ES-I3 (cell line): ENCODE measurements around the gene MEGF11.

Experiments
- H3K36me3 ChIP-seq: 2 replicates; pipeline ENCODE4 v1.6.1; 2013; ENCODE audit warnings: mild to moderate bottlenecking, low read length, control low read depth, moderate library complexity; ENCODE audit not compliant: insufficient read depth
- H3K4me1 ChIP-seq: 2 replicates; pipeline ENCODE4 v1.6.1; 2013; ENCODE audit warnings: mild to moderate bottlenecking, control low read depth, low read length; ENCODE audit not compliant: insufficient read depth
- H3K9ac ChIP-seq: 2 replicates; pipeline ENCODE4 v1.6.1; 2013; ENCODE audit warnings: low read depth, mild to moderate bottlenecking, low read length, moderate library complexity
- H3K9me3 ChIP-seq: 2 replicates; pipeline ENCODE4 v1.6.1; 2013; ENCODE audit warnings: mild to moderate bottlenecking, low read length, moderate library complexity; ENCODE audit not compliant: control insufficient read depth, insufficient read depth

MEGF11 gene

DNA sequence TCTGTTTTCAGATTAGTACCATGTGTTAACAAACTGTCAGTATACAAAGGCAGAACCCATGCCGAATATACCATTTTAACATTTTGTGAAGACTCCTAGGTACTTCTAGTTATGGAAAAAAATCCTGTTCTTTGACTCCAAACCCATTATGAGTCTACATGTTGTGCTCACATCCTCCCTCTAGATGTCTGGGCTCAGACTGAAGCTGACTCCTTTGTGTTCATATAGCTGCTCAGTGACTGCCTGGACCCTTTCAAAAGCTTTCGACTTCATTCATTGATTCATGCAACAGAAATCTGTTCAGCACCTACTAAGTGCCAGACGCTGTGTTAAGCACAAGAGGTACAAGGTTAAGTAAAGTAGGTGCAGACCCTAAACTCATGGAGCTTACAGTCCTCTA lies 60.5 kb downstream of the MEGF11 start:
- Histone ChIP-seq H3K9ac (no peak overlapping the region), H3K9me3 (no peaks in the 10 kb centered on the region), H3K36me3 (no peaks in the 10 kb centered on the region), H3K4me1 (peaks cover 14% of the 10 kb centered on the region; the same call in 1 of the 2 replicates)

DNA sequence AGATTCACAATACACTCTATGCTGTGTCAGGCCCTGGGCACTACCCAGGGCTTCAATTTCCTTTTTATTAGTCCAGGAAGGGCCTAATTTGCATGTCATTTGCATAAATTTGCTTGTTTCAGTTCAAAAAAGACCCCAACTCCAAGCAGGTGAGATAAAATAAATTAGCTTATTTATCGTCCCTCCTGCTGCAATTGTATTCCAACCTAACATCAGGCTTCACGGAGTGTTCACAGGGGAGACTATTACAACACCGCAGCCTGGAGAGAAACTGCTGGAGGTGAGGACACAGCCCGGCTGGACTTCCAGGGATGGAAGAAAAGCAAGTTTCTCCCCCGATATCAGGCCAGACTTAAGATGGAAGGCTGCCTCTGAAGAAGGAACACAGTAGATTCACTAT lies 62.8 kb downstream of the MEGF11 start:
- Histone ChIP-seq H3K36me3 (no peaks in the 10 kb centered on the region), H3K9me3 (no peaks in the 10 kb centered on the region), H3K9ac (no peak overlapping the region), H3K4me1 (0 out of 2 replicates have a peak, but pooled peaks cover 4% of the 10 kb centered on the region)

DNA sequence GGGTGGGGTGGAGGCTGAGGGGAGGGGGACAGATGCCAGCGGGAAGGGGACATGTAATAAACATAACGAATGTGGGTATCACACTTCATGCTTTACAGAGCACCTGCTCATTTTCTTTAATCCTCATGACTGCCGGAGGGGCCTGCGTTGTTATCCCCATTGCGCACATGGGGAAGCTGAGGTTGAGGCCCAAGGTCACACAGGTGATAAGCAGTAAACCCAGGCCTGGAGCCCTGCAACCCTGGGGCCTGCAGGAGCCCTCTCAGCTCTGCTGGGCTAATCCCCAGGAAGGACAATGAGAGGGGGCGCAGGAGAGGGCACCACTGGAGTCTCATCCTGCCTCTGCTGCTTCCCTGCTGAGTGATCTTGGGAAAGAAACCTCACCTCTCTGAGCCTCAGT lies 64.3 kb downstream of the MEGF11 start:
- H3K9ac ChIP-seq = no peak overlapping the region
- peaks cover 9% of the 10 kb centered on the region for H3K4me1 ChIP-seq
- no peaks in the 10 kb centered on the region for H3K36me3 ChIP-seq
- no peaks in the 10 kb centered on the region for H3K9me3 ChIP-seq

DNA sequence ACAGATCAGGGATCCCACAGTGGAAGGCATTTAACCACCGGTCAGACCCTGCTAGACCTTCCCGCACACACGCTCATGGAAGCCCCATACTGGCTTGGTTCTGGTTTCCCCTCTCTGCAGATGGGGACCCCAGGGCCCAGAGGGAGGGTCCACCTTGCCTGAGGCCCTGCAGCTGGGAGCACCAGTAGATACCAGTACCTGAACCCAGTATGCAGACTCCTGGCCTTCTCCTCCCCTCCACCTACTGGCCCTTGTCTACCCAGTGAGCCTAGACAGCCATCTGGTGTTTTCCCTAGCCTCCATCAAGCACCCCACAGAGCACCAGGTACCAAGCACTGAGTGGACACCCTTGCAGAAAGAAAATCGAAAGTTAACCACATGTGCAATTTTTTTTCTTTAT lies 65.1 kb downstream of the MEGF11 start:
- Histone ChIP-seq H3K36me3 (no peaks in the 10 kb centered on the region), H3K9me3 (no peaks in the 10 kb centered on the region), H3K9ac (no peak overlapping the region), H3K4me1 (peaks cover 9% of the 10 kb centered on the region)

DNA sequence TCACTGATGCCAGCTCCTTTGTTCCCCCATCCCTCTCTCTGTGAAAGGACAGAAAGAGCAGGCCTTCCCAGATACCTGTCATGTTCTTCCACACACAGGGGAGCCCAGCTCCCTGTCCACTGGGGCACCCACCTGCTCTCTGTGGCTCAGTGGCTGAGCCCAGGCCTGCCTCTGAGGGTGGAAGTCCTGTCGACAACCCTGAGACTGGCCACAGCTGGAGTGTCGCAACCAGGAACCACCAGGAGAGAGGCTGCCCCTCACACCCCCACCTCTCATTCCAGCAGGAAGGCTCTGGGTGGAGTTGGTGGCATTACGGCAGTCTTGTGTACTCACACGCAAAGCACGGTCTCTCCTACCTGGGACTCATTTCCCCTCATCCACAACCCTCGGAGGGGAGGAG lies 66.3 kb downstream of the MEGF11 start:
- H3K4me1 ChIP-seq = peaks cover 9% of the 10 kb centered on the region
- H3K36me3 ChIP-seq = no peaks in the 10 kb centered on the region
- no peak overlapping the region for H3K9ac ChIP-seq
- H3K9me3 ChIP-seq = no peaks in the 10 kb centered on the region

DNA sequence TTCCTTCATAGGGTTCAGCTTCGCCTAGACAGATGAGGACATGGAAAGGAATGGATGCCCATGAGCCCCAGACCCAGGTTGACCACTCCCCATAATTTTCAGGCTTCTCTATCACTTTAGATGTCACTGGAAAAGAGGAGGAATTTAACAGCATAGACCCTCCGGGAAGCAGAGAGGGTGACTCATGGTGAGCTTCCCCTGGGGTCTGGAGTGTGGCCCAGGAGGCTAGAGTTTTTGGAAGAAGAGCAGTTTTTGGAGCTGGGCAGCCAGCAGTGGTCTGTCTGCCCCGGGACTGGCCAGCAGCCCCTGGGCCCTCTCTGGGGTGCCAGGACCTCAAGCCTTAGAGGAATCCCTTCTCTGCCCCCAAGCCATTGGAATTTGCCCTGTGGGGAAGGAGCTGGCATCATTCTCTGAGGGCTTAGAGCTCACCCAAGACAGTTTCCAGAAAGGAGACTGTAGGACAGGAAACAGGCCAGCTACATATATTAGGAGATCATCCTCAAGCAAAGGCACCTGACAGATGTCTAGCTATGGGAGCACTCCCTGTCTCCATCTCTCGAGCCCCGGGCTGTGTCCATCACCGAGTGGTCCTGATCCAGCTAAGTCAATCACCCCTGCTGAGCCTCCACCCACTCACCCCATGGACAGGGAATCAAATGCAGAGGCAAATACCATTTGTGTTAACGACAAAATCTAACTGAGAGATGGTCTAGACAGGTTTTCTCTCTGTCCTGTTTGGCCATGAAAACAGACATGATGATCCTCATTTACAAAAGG lies 67.3 kb downstream of the MEGF11 start:
- Histone ChIP-seq H3K36me3 (no peaks in the 10 kb centered on the region), H3K9me3 (no peaks in the 10 kb centered on the region), H3K4me1 (peaks cover 15% of the 10 kb centered on the region), H3K9ac (no peak overlapping the region)

DNA sequence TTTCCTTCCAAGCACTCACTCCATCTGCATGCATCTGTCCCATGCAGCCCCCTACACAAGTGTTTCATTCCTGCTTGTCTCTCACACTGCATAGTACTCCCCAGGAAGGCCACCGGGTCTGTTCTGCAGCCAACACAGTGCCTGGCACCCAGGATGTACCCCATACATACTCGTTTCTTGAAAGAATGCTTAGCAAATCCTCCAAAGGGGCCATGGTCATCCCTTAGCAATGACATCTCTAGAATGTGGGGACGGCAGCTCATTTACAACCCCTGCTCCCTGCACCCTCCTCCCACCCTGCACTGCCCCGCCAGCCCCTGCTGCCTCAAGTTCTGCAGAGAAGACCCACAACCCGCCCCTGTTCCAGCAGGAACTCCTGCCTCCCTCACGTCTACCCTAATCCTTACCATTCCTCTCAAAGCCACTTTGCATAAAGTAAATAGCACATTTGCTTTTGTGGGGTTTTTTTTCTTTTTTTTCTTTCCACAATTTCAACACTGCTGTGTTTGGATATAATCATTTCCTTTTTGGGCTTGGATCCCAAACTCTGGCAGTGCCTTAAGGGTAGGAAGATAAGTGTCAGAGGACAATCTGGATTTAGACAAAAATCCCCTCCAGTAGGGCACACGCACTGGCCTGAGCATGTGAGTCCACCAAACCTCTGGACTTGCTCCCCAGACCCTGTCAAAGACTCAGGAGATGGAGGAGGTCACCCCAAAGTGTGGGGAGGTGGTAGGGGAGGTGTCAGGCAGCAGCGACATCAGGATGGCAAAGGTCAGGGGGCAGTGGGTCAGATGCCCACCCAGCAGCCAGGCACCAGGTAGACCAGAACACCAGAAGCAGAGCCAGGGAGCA lies 68.4 kb downstream of the MEGF11 start:
- Histone ChIP-seq H3K9ac (no peak overlapping the region), H3K4me1 (peaks cover 20% of the 10 kb centered on the region), H3K9me3 (no peaks in the 10 kb centered on the region), H3K36me3 (no peaks in the 10 kb centered on the region)

DNA sequence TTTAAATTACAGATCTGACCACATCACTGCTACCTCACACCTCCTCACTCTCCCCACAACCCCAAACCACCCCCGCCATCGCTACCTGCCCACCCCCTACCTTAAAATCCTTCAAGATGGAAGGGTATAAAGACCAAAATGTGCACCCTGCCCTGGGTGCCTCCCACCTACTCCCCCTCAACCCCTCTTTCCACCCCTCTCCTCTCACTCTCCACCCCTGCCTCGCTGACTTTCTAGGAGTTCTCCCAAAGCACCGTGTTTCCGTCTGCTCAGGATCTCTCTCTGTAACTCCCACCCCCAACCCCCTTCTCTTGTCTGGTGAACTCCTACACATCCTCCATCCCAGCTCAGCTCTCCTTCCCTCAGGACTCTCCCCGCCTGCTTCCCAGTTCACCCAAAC lies 69.1 kb downstream of the MEGF11 start:
- no peaks in the 10 kb centered on the region for H3K9me3 ChIP-seq
- no peaks in the 10 kb centered on the region for H3K36me3 ChIP-seq
- H3K4me1 ChIP-seq = peaks cover 24% of the 10 kb centered on the region
- H3K9ac ChIP-seq = no peak overlapping the region

DNA sequence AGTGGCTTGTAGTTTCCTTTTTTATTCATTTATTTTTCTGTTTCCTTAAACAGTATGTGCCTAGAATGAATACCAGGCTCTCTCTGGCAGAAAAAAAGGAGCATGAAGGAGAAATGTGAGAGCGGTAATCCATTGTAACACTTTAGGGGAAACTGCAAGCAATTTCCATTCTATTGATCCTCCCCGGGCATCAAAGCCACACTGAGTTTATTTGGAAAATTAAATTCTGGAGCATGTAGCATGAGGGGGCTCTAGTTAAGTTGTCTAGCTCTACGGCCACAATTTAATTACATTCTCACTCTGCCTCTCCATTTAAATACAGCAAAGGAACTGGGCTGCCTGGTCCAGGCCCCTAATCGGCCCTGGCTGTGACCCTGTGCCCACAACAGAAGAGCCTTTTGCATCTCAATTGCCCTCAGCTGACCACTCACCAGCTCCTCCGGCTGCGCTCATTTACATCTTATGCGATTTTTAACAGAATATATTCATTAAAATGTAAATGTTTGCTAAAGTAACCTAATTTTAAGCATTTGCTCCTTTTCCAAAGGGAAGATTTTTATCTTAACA lies 72.9 kb downstream of the MEGF11 start:
- Histone ChIP-seq H3K9ac (no peak overlapping the region), H3K4me1 (peaks cover 37% of the 10 kb centered on the region), H3K36me3 (no peaks in the 10 kb centered on the region), H3K9me3 (no peaks in the 10 kb centered on the region)

DNA sequence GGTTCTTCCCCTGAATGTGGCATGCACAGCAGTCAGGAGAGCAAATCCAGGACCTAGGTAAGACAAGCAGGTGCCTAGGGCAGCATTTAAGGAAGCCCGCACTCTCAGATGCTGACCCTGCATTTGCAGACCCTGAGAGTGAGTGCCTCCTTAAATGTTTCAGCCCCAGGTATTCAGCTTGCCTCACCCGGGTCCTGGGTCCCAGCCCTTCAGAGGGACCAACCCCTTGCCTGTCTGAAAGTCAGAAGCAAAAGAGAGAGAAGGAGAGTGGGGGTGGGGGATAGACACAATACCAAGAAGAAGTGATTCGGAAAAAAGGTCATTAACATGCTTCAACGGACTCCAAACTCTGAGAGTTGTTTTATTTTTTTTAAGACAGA lies 75.0 kb downstream of the MEGF11 start:
- no peaks in the 10 kb centered on the region for H3K9me3 ChIP-seq
- no peaks in the 10 kb centered on the region for H3K36me3 ChIP-seq
- H3K4me1 ChIP-seq = peaks cover 32% of the 10 kb centered on the region
- no peak overlapping the region; the same call in 1 of the 2 replicates for H3K9ac ChIP-seq

DNA sequence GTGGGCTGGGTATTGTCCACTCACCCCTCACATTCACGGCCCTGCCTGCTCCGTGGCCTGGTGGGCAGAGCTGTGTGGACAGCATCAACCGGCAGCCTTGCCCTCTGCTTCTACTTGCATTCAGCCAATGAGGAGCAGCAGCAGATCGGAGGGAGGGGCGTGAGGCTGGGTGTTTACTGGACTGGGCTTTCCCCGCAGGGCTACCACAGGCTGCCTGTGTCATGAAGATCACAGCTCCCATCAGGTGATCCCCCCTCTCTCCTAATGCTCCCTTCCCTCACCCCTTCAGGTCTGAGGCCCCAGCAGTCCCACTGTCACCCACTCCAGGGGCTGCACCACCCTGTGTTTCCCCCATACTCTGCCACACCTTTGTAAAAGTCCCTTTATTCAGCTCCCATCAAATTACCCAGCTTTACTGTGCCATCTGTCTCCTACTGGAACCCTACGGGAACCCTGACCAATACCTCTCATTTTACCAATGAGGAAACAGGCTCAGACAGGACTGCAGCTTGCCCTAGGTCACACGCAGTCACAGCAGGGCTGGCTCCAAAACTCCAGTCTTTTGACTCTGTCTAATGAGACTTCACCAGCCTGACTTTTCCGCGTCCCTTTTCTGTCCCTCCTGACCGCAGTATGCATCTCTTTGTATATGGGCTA lies 81.1 kb downstream of the MEGF11 start:
- no peaks in the 10 kb centered on the region for H3K36me3 ChIP-seq
- 0 out of 2 replicates have a peak, but pooled peaks cover 6% of the 10 kb centered on the region for H3K4me1 ChIP-seq
- no peak overlapping the region for H3K9ac ChIP-seq
- H3K9me3 ChIP-seq = no peaks in the 10 kb centered on the region

DNA sequence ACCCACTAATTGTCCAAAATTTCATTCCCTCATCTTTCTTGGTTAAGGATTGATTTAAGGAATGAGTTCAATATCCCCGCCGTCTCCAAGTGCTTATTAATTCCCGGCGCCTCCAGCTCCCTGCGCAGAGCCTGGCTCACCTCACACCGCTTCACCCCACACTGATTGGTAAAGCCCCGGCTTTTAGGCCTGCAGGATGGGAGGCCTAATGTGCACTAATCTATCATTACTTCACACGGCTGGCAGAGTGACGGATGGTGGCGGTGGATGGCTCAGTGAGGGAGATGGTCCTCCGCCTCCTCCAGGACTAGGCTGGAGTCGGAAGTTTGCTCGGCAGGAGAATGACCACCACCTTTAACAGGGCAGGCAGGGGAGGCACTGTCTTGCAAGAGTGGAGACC lies 81.7 kb downstream of the MEGF11 start:
- peaks cover 6% of the 10 kb centered on the region; the same call in 1 of the 2 replicates for H3K4me1 ChIP-seq
- no peaks in the 10 kb centered on the region for H3K36me3 ChIP-seq
- H3K9me3 ChIP-seq = no peaks in the 10 kb centered on the region
- no peak overlapping the region for H3K9ac ChIP-seq

DNA sequence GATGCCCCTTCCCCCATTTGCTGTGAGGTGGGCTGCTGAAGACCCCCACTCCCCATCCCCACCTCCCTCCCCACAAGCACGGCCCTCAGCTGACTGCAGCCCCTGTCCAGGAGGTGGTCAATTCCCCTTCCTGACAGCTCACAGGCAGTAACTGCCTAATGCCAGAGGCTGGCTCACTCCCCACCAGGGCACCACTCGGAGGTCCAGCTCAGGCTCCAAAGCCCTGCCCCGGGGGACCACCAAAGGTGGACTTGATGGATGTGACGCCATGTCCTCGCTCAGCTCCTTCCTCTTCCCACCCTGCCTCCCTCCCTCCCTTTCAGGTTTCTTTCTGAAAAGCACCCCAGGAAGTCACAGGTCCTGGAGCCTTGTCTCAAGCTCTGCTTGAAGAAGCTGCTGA lies 82.8 kb downstream of the MEGF11 start:
- Histone ChIP-seq H3K36me3 (no peaks in the 10 kb centered on the region), H3K4me1 (peaks cover 6% of the 10 kb centered on the region; the same call in 1 of the 2 replicates), H3K9ac (no peak overlapping the region), H3K9me3 (no peaks in the 10 kb centered on the region)

DNA sequence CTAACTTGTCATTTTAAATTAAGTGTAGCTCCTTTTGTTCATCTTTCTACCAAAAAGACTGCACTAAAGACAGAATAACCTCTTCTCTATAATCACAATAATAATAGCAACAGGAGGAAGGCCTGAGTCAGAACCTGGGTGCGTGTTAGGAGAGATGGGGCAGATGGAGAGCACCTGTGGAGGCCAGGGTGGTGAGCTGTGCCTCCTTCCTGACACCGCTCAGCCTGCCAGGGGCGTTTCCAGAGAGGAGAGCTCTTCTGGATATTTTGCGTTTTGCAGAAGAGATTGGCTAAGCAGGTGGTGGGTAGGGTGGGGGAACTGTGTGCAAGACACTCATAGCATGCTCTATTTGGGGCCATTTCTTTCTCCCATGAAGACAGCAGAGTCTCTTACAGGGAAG lies 83.5 kb downstream of the MEGF11 start:
- Histone ChIP-seq H3K9ac (no peak overlapping the region), H3K4me1 (peaks cover 6% of the 10 kb centered on the region; the same call in 1 of the 2 replicates)

More for the DNA sequence above, 83.5 kb downstream of the MEGF11 start:
- Histone ChIP-seq H3K9me3 (no peaks in the 10 kb centered on the region), H3K36me3 (no peaks in the 10 kb centered on the region)
